Activated effector memory CD4-positive, alpha-beta T cell treated with Interleukin-2 at 50 U/mL for 16 hours (primary cell): ENCODE data around the gene XPR1.

ENCODE experiments used
- DNase-seq: peaks from one replicate; pipeline ENCODE4 v3.0.0-alpha.2; 2020

Gene XPR1

GRCh38 chr1:180939073-180939710 is 307.4 kb downstream of the XPR1 start:
- DNase-seq: no peak

GRCh38 chr1:180939711-180940103 is 307.9 kb downstream of the XPR1 start:
- no peak for DNase-seq
